Central memory CD8-positive, alpha-beta T cell (primary cell): Measurements from ENCODE around the gene RUBCN.
A peak's percentile ranks its signal among the peaks of the same experiment; 100 is the strongest.
"Not testable (repeated sequence)": the region's sequence is repeated elsewhere in the genome, so short reads cannot be mapped to it uniquely, and the experiment has no call there.

ENCODE experiments used
- ATAC-seq: fragments of 150-1000 bp; cut with Tn5 transposase; replicated peaks from 2 replicates; pipeline ENCODE4 v1.10.0; 2022; ENCODE audit warnings: mild to moderate bottlenecking, moderate FRiP score, moderate number of reproducible peaks; ENCODE audit not compliant: poor library complexity, severe bottlenecking; ENCODE audit errors: extremely low read depth
- DNase-seq, 2 donors: peaks; one replicate each; pipeline ENCODE4 v3.0.0; 2021; ENCODE audit warnings: low spot score in 2 of 2
- H3K27ac Mint-ChIP-seq: one replicate; pipeline ENCODE4 v1.8.0; 2022; ENCODE audit warnings: low read depth, mild to moderate bottlenecking, moderate library complexity, mixed read lengths
- H3K27me3 Mint-ChIP-seq: one replicate; pipeline ENCODE4 v1.8.0; 2022; ENCODE audit warnings: mixed read lengths
- H3K36me3 Mint-ChIP-seq: one replicate; pipeline ENCODE4 v1.8.0; 2022; ENCODE audit warnings: mild to moderate bottlenecking, moderate library complexity, mixed read lengths; ENCODE audit not compliant: insufficient read depth
- H3K4me1 Mint-ChIP-seq: one replicate; pipeline ENCODE4 v1.8.0; 2022; ENCODE audit warnings: mixed read lengths
- H3K4me3 Mint-ChIP-seq: one replicate; pipeline ENCODE4 v1.8.0; 2022; ENCODE audit warnings: mild to moderate bottlenecking, moderate library complexity, mixed read lengths
- H3K9me3 Mint-ChIP-seq: one replicate; pipeline ENCODE4 v1.8.0; 2022; ENCODE audit warnings: mixed read lengths

RUBCN gene

GRCh38 chr3:197749315-197749600 is 12.6 kb upstream of the RUBCN start:
- Mint-ChIP-seq H3K4me3 (peak overlapping the region; percentile 99), H3K27ac (peak overlapping the region; percentile 86), H3K9me3 (no peaks in the 10 kb centered on the region), H3K4me1 (peaks cover 40% of the 10 kb centered on the region), H3K36me3 (peaks cover 8% of the 10 kb centered on the region), H3K27me3 (no peaks in the 10 kb centered on the region)
- ATAC-seq (peak; percentile 59), DNase-seq (peak in 1 of 2 donors; percentile 59)

GRCh38 chr3:197748597-197749314 is 12.1 kb upstream of the RUBCN start:
- H3K9me3 Mint-ChIP-seq, result no peaks in the 10 kb centered on the region
- peak overlapping the region; percentile 99 for H3K4me3 Mint-ChIP-seq
- H3K36me3 Mint-ChIP-seq, result peaks cover 8% of the 10 kb centered on the region
- no peak for DNase-seq
- H3K27ac Mint-ChIP-seq, result peak overlapping the region; percentile 86
- H3K27me3 Mint-ChIP-seq, result no peaks in the 10 kb centered on the region
- no peak for ATAC-seq
- H3K4me1 Mint-ChIP-seq, result peaks cover 36% of the 10 kb centered on the region

GRCh38 chr3:197746801-197747237 is 10.1 kb upstream of the RUBCN start:
- Mint-ChIP-seq H3K4me3 (no peak overlapping the region), H3K27ac (no peak overlapping the region), H3K36me3 (peaks cover 8% of the 10 kb centered on the region), H3K27me3 (no peaks in the 10 kb centered on the region), H3K4me1 (peaks cover 27% of the 10 kb centered on the region), H3K9me3 (no peaks in the 10 kb centered on the region)
- no peak for ATAC-seq
- no peak for DNase-seq

- H3K4me1 Mint-ChIP-seq, result peaks cover 24% of the 10 kb centered on the region
- no peaks in the 10 kb centered on the region for H3K9me3 Mint-ChIP-seq
- ATAC-seq, result no peak
- peak overlapping the region; percentile 75 for H3K27ac Mint-ChIP-seq
- H3K27me3 Mint-ChIP-seq, result no peaks in the 10 kb centered on the region
- H3K4me3 Mint-ChIP-seq, result no peak overlapping the region
- peaks cover 7% of the 10 kb centered on the region for H3K36me3 Mint-ChIP-seq
- DNase-seq, result no peak
Observed at GRCh38 chr3:197746209-197746608, 9.5 kb upstream of the RUBCN start.

- DNase-seq (no peak), ATAC-seq (no peak)
- Mint-ChIP-seq H3K4me3 (no peak overlapping the region), H3K4me1 (peaks cover 5% of the 10 kb centered on the region), H3K9me3 (no peaks in the 10 kb centered on the region), H3K27ac (no peak overlapping the region), H3K27me3 (no peaks in the 10 kb centered on the region), H3K36me3 (no peaks in the 10 kb centered on the region)
Observed at GRCh38 chr3:197742787-197743186, 6.1 kb upstream of the RUBCN start.

GRCh38 chr3:197737749-197738462 is 1.2 kb upstream of the RUBCN start:
- no peaks in the 10 kb centered on the region for H3K9me3 Mint-ChIP-seq
- ATAC-seq (no peak), DNase-seq (no peak)
- H3K27ac Mint-ChIP-seq, result peak overlapping the region; percentile 90
- H3K4me3 Mint-ChIP-seq, result peak overlapping the region; percentile 84
- peaks cover 26% of the 10 kb centered on the region for H3K4me1 Mint-ChIP-seq
- no peaks in the 10 kb centered on the region for H3K27me3 Mint-ChIP-seq
- peaks cover 7% of the 10 kb centered on the region for H3K36me3 Mint-ChIP-seq

- peak overlapping the region; percentile 90 for H3K27ac Mint-ChIP-seq
- ATAC-seq, result no peak
- H3K9me3 Mint-ChIP-seq, result no peaks in the 10 kb centered on the region
- H3K27me3 Mint-ChIP-seq, result no peaks in the 10 kb centered on the region
- peaks cover 7% of the 10 kb centered on the region for H3K36me3 Mint-ChIP-seq
- DNase-seq, result no peak
- H3K4me3 Mint-ChIP-seq, result peak overlapping the region; percentile 84
- peaks cover 29% of the 10 kb centered on the region for H3K4me1 Mint-ChIP-seq
Observed at GRCh38 chr3:197737319-197737649, 580 bp upstream of the RUBCN start.

GRCh38 chr3:197736010-197736490 is 654 bp downstream of the RUBCN start:
- no peaks in the 10 kb centered on the region for H3K27me3 Mint-ChIP-seq
- ATAC-seq, result peak; percentile 34
- peaks cover 36% of the 10 kb centered on the region for H3K4me1 Mint-ChIP-seq

GRCh38 chr3:197734667-197735318 is 1.9 kb downstream of the RUBCN start:
- Mint-ChIP-seq H3K27me3 (no peaks in the 10 kb centered on the region), H3K36me3 (peaks cover 7% of the 10 kb centered on the region), H3K4me1 (peaks cover 48% of the 10 kb centered on the region), H3K4me3 (peak overlapping the region; percentile 19), H3K27ac (no peak overlapping the region), H3K9me3 (no peaks in the 10 kb centered on the region)
- DNase-seq, result no peak
- ATAC-seq, result no peak

More at GRCh38 chr3:197736010-197736490, 654 bp downstream of the RUBCN start:
- peaks cover 7% of the 10 kb centered on the region for H3K36me3 Mint-ChIP-seq
- H3K4me3 Mint-ChIP-seq, result peak overlapping the region; percentile 84
- no peaks in the 10 kb centered on the region for H3K9me3 Mint-ChIP-seq
- no peak for DNase-seq
- H3K27ac Mint-ChIP-seq, result peak overlapping the region; percentile 90

GRCh38 chr3:197733042-197733441 is 3.7 kb downstream of the RUBCN start:
- ATAC-seq (no peak), DNase-seq (no peak)
- Mint-ChIP-seq H3K4me1 (peaks cover 56% of the 10 kb centered on the region), H3K4me3 (no peak overlapping the region), H3K27ac (no peak overlapping the region), H3K27me3 (no peaks in the 10 kb centered on the region), H3K9me3 (no peaks in the 10 kb centered on the region), H3K36me3 (peaks cover 10% of the 10 kb centered on the region)

- H3K9me3 Mint-ChIP-seq, ATAC-seq, H3K27me3 Mint-ChIP-seq, H3K27ac Mint-ChIP-seq, H3K4me3 Mint-ChIP-seq, DNase-seq, H3K36me3 Mint-ChIP-seq: not testable (repeated sequence)
- H3K4me1 Mint-ChIP-seq, result peaks cover 51% of the 10 kb centered on the region
Observed at GRCh38 chr3:197731483-197731882, 5.2 kb downstream of the RUBCN start.

- H3K9me3 Mint-ChIP-seq, H3K27me3 Mint-ChIP-seq, H3K36me3 Mint-ChIP-seq, DNase-seq, H3K4me3 Mint-ChIP-seq, ATAC-seq: not testable (repeated sequence)
- peak overlapping the region; percentile 84 for H3K27ac Mint-ChIP-seq
- peaks cover 48% of the 10 kb centered on the region for H3K4me1 Mint-ChIP-seq
Observed at GRCh38 chr3:197730770-197731169, 5.9 kb downstream of the RUBCN start.

- Mint-ChIP-seq H3K4me1 (peaks cover 48% of the 10 kb centered on the region), H3K4me3 (no peak overlapping the region), H3K36me3 (peaks cover 6% of the 10 kb centered on the region), H3K27me3 (no peaks in the 10 kb centered on the region), H3K9me3 (no peaks in the 10 kb centered on the region), H3K27ac (peak overlapping the region; percentile 84)
- DNase-seq (no peak), ATAC-seq (no peak)
Observed at GRCh38 chr3:197730200-197730599, 6.5 kb downstream of the RUBCN start.
